GM19397 (cell line): Measurements from ENCODE around the gene IMPDH2.

Experiments
- ATAC-seq: cut with Tn5 transposase; IDR thresholded peaks from one replicate; pipeline ENCODE4 v1.9.1; 2021; ENCODE audit warnings: mild to moderate bottlenecking, moderate library complexity; ENCODE audit not compliant: unreplicated experiment

The IMPDH2 gene

DNA sequence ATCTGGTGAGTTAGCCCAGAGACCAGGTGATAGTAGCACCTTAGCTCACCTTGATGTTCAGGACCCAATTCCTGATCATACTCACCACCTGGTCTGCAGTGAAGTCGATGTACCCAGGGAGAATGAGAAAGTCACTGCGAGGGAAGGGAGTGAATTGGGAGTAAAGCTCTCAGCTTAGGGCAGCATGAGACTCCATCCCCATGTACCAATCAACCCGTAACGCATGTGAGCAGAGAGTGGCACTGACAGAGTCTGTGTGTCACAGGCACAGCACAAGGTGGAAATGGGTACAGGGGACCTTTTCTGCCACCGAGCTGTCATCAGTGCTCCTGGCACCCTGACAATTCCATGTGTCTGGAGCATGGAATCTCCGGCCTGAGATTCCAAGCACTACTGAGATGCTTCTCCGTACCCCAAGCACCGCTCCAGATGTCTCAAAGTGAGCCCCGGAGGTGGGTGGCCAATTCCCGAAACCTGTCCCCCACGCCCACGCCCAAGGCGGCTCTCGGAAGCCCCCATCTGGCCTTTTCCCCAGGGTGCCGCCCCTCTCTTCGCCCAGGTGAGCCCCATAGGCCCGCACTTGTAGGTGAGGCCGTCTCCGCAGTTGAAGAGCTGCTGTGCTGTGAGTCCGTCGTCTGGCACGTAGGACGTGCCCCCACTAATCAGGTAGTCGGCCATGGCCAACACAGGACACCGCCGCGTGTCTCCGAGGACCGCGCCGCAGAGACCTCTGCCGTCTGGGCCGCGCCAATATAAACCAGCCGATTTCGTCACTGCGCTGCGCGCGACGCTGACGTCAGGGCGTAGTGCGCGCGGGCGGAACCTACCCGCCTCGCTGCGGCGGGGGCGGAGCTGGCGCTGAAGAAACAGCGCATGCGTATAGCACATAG lies at the start of gene IMPDH2:
IMPDH2 (minus strand) TSS at position 726 of the 890 bp plus-strand sequence; CDS start at position 678, 48 bp downstream.
- ATAC-seq = peak; percentile 90

DNA sequence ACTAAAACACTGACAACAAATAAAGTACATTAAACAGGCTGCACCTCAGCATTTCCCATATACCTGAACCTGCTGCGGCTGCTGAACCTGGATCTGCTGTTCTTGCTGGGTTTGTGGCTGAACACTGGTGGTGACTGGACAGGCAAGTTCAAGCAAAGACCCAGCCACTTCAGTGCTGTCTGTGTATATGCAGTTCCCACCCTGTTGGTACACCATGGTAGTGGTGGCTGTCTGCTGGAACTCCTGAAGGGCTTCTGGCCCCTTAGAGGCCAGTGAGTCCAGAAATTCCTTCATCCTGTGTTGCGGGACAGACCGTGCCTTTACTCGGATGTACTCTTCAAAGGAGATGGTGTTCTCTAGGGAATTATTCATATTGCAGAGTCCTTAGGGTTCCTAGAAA lies 47.4 kb upstream of the IMPDH2 start:
- no peak for ATAC-seq

DNA sequence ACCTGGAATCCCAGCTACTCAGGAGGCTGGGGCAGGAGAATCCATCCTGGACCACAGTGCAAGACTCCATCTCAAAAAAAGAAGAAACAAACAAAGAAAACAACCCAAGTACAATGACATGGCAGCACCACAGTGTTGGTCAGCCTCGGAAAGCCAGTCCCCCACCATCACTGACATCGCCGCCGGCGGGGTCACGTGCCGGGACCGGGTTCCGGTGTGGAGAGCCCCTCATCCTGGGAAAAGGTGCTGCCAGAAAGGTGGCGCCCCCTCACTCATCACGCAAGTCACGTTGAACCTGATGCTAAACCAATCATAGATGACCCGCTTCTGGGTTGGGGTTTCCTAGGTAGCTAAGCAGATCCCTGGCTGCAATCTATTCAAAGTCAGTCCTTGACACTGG lies 46.9 kb upstream of the IMPDH2 start:
- ATAC-seq = no peak

DNA sequence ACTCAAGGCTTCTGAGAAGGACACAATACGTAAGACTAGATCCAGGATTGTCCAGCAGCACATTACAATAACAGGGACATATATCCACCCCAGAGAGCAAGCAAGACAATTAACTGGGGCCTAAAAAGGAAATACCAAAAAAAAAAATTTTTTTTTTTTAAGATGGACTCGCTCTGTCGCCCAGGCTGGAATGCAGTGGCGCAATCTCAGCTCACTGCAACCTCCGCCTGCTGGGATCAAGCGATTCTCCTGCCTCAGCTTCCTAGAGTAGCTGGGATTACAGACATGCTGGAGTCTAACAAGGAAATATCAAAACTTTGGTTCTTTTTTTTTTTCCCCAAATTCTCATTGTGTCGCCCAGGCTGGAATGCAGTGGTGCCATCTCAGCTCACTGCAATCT lies 28.8 kb upstream of the IMPDH2 start:
- no peak for ATAC-seq

DNA sequence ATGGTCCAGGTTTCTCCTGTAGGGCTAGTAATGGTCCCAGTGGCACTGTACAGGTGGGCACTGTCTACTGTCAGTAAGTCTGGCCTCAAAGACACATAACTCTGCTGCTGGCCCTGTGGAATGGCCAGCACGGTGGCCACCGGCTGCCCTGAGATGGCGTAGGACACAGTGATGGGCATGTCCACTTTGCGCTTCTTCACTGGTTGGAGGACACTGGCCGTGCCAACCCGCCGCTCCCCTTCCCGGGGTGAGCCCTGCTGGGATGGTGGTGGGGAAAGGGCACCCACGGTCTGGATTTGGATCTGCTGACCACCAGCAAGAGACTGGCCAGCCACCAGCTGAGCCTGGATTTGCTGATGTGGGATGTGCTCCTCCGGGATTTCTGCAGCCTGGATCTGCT lies 28.1 kb upstream of the IMPDH2 start:
- no peak for ATAC-seq

DNA sequence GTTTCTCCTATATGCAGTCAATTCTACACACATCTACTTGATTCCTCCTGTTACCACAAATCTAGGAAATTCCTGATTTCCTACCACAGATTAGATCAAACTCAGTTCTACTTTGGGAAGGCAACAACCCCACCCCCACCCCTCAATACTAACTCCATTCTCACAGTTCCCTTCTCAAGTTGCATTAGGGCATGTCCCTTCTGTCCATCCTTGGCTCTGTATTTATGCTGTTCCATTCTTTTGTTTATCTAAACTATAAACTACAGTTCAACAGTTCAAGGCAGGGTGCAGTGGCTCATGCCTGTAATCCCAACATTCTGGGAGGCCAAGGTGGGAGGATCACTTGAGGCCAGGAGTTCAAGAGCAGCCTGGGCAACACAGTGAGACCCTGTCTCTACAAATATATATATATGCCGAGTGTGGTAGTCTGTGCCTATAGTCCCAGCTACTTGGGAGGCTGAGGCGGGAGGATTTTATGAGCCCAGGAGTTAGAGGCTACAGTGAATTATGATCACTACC lies 25.2 kb upstream of the IMPDH2 start:
- ATAC-seq = no peak

DNA sequence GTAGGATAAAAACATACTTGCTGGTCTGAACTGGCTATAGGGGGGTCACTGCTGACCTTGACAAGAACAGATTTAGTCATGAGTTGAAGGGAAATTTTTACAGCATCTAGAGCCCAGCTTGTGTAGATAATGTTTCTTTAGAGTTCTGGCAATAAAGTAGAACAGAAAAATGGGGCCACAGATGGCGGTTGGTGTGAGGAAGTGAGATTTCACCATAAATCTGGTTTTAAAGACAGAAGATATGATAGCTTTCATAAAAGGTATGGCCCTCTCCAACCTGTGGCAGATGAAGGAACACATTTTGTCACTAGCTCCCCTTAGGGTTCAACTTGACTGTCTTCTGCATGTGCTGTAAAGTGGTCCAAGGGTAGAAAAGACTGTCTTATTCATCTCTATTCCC lies 24.3 kb upstream of the IMPDH2 start:
- no peak for ATAC-seq

DNA sequence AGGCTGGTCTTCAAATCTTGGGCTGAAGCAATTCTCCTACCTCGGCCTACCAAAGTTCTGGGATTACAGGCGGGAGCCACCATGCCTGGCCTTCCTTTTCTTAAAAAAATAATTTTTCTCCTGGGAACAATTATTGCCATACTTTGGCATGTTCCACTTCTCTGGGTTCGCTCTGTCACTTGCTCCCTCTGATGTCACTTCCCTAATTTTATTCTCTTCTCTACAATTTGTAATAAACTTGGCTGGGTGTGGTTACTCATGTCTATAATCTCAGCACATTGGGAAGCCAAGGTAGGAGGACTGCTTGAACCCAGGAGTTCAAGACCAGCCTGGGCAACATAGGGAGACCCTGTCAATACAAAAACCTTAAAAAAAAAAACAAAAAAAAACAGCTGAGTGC lies 6.1 kb upstream of the IMPDH2 start:
- no peak for ATAC-seq

DNA sequence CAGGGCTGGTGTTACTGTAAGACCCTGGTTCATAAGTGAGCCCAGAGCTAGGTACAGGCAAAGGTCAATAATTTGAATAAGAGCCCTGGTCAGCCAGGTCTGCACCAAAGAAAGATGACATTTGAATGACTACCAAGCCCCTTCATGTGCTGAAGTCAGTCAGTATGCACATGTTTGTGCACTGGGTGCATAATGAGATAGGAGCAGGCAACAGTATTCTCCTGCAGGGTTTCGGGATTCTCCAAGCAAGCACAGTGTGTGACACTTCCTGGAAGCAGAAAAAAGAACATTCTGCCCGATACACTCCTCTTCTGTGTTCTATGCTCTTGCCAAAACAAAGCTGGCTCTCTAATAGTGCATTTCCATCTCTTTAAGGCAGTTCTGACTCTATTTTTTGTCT lies 5.5 kb upstream of the IMPDH2 start:
- no peak for ATAC-seq

DNA sequence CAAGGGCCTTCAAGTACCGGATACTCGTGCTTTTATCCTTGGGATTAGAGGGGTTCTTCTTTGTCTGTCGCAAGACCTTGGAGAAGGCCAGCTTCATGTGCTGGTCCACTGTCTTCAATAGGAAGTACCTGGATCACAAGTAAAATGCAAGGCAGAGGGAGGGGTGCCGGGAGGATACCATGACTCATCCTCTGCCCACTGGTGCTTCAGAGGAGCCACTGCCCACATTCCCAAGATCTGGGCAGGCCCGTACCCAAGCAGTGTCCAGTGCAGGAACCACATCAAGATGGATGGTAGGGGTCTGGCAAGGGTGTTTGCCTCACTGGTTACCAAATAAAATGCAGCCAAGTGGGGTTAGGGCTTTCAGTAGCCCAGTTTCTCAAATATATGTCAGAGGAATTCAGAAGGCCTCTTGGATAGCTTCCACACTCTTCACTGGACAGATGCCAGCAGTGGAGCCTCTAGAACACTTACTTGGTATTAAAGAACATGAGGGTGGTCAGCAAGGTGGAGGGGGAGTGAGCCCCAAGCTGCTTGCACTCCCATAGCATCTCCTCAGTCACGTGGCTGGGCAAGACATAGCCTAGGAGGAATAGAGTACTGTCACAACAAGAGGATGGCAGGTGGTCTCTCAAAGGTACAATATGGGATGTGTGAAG lies 3.6 kb upstream of the IMPDH2 start:
- no peak for ATAC-seq

DNA sequence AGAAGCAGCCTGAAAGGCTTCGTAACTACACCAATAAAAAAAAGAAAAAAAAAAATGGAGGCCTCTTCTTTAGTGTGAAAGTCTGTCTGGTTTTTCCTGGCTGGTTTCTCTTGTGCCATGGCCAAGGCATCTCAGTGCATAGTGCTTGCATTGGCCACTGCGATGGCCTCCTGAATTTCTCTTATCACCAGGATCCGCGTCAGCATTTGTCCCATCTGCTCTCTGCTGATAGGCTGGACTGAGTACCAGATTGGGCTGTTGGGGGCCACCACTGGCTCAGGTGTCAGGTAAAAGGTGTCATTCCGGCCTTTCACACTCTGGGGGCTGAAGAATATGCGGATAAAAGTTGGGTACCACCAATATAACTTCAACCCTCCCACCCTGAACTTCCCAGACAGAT lies 1.1 kb upstream of the IMPDH2 start:
- ATAC-seq = no peak

DNA sequence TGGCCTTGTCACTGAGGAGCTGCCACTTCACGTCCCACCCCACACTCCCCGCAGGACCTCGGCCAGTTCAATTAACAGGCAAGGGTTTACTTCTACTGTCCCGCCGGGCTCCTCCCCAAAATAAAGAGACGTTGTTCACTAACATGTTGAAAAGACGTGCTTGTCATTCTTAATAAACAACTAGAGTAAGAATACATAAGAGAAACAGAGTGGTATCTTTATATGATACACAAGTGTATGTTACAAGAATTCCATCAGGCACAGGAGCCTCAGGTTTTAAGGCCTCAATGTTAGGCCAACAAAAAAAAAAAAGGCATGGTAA lies 326 bp upstream of the IMPDH2 start:
- ATAC-seq = no peak

DNA sequence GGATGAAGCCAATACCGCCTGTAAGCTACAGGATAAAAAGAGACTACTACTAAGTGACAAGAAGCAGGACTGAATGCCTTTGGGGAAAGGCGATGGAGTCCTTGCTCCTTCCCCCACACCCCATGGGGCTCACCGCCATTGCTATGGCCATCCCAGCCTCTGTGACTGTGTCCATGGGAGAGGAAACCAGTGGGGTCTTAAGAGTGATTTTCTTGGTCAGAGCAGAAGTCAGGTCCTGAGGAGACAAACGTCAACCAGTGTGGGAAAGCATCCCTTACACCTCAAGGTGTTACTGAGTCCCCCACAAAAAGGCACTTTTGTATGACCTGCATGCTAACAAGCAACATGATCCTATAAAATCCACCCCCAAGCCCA lies 913 bp downstream of the IMPDH2 start:
- no peak for ATAC-seq

DNA sequence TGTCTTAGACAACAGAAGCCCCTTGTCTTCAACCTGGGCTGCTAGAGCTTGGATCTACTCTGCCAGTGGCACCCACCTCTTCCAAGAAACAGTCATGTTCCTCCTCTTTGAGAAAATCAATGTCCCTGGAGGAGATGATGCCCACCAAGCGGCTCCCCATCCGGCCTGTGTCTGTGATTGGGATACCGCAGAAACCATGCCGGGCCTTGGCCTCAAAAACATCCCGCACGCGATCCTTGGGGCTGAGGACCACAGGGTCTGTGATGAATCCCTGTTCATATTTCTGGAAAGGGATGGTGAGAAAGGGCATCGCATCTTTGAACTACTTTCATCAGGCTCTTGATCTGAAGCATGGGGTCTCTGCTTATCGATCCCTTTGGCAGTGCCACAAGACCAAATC lies 1.6 kb downstream of the IMPDH2 start:
- no peak for ATAC-seq

DNA sequence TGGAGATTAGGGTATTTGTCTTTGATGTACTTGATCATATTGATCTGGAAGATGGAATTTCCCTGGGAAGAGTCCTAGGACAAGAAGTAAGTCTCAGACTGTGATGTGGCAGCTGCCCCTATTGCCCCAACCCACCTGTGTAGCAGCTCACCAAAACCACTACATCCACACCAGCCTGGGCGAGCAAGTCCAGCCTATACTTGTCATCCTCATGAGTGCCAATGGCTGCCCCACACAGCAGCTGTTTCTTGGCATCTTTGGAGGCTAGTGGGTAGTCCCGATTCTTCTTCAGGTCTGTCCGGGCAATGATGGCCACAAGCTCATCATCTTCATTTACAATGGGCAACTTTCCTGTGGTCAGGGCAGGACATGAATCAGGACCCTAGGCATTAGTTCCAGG lies 2.7 kb downstream of the IMPDH2 start:
- no peak for ATAC-seq

DNA sequence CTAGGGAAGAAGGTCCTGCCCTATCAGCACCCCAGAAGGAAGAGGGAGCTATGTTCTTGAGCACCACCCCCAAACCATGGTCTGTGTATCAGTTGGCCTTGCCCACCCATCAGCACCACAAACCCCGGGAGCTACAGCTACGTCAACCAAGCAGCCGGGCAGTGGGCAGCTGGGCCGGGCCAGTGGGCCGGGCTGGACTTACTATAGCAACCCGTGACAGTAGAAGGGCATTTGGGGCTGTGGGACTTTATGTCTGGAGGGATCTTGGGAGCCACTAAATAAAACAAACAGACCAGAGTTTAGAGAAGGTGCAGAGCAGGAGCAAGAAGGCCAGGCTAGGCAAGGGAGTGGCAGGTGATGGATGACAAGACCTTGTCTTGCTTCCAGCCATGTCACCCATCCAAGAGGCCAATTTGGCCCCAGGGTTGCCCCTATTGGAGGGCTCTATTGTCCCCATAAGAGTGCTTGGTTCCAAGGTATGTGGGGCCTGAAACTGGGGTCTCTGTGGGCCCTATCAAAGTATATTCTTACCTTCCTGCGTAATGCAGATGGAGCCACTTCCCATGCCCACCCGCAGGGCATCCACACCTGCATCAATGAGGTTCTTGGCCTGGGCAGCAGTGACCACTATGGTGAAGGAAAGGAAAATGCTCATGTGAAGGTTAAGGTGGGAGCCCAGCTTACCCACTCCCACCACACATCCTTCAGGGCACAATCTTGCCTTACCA lies 3.2 kb downstream of the IMPDH2 start:
- ATAC-seq = no peak

DNA sequence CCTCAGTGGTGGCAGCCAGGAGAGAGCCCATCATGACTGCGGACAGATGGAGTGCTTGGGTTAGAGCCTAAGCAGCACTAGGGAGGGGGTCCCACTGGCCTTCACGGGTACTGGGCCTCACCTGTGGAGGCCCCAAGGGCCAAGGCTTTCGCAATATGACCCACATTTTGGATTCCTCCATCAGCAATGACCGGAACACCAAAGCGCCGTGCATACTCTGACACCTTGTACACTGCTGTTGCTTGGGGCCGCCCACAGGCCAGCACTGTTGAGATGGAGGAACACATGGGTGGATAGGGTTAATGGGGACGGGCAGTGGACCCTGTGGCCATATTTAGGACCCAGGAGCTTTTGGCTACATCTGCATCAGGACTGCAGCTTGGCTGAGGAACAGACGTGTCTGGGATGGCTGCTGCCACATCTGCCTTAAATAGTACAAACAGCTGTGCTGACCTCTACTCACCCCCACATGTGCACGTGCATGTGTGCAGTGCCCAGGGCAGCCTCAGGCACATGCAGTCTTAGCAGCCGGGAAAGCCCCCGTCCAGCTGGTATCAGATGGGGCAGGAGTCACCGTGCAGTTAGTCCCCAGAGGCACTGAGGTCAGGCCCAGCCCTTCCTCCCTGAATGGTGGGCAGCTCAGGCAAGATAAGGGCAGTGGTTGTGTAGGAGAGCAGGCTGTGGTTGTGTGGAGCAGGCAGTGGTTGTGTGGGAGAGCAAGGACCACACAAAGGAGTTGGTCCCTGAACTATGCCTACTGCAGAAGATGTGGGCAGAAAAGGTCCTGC lies 4.0 kb downstream of the IMPDH2 start:
- no peak for ATAC-seq

DNA sequence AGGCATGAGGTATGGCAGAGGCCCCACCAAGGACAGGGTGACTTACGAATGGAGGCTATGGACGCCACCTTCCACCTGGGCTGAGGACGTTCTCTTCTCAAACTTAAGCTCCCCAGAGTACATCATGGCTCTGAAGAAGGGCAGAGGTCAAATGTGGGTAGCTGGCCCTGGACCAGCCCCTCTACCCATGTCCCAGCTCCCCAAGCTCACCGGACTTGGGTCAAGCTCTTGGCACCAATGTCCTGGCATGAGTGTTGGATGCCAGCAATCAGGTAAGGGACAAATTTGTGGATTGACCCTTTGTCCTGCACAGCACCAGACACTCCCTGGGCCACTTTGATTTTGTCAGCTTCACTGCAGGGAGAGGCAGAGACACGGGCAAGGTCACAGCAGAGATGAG lies 4.7 kb downstream of the IMPDH2 start:
- ATAC-seq = no peak

DNA sequence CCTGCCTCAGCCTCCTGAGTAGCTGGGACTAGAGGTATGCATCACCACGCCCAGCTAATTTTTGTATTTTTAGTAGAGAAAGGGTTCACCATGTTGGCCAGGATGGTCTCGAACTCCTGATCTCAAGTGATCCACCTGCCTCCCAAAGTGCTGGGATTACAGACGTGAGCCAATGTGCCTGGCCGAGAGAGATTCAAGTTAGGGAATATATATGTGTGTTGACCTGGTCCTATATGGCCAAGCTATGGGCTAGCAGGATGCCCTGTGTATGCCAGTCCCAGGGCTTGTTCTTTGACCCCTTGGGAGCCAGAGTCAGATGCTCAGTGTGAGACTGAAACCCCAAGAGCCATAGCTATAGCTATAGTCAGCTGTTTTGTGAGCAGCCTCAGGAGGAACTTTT lies 5.4 kb downstream of the IMPDH2 start:
- ATAC-seq = no peak

DNA sequence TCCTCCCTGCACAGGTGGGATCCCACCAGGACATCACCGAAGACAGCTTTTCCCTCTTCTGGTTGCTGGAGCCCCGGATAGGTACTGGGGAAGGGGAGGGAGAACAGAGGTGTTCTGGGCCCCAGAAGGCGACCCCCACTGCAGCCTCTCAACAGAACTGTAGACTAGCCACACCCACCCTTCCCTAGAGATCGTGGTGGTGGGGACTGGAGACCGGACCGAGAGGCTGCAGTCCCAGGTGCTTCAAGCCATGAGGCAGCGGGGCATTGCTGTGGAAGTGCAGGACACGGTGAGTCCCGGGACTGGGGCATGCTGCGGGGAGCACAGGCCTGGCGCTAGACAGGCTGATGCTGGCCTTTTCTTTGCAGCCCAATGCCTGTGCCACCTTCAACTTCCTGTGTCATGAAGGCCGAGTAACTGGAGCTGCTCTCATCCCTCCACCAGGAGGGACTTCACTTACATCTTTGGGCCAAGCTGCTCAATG lies 6.5 kb downstream of the IMPDH2 start:
- no peak for ATAC-seq
